Measurements from ENCODE around the gene IGSF22.

IGSF22 gene

DNA sequence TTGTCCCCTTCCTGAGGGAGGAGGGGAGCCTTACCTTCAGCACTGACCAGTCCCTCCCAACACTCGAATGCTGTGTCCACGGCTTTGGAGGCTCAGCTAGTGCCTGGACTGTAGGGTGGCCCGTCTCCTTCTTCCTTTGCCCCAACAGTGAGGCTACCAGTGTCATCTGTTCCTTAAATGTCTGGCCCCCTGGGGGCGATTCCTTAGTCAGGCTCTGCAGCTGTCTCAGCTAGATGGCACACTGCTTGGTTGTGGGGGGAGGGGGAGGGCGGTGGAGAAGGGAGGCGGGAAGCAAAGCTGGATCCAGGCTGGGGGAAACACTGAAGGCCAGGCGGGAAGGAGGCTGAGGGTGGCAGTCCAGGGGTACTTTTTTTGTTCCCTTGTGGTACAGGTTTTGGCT is at the start of gene IGSF22:
Gene IGSF22 (minus strand): TSS at position 149 of the 400 bp plus-strand sequence. CDS start 1,952 bp downstream, outside the sequence.
- H3K4me3 ChIP-seq (ENCODE audit: low read depth, low read length), result no peak within 1 kb of the TSS

DNA sequence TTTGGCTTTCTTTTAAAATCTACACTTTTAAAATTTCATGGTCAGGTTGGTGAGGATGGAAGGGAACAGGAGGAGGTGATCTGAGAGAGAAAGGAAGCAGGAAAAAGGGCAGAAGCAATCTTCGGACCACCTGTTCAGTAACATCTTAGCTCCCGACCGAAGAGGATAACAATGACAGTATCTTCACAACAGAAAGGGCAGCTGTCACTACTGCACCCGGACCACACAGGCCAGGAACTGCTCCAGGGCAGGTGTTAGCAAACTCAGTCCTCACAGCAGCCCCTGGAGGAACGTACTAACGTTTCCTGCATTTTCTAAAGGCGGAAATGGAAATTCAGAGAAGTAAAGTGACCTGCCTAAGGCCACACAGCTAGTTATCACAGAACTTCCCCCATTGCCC is 48.8 kb upstream of the IGSF22 start:
- no peak for DNase-seq (ENCODE audit: low read depth)
- H3K4me3 ChIP-seq (ENCODE audit: low read depth, low read length), result no peak overlapping the region
- TF ChIP-seq, protein P1, sequence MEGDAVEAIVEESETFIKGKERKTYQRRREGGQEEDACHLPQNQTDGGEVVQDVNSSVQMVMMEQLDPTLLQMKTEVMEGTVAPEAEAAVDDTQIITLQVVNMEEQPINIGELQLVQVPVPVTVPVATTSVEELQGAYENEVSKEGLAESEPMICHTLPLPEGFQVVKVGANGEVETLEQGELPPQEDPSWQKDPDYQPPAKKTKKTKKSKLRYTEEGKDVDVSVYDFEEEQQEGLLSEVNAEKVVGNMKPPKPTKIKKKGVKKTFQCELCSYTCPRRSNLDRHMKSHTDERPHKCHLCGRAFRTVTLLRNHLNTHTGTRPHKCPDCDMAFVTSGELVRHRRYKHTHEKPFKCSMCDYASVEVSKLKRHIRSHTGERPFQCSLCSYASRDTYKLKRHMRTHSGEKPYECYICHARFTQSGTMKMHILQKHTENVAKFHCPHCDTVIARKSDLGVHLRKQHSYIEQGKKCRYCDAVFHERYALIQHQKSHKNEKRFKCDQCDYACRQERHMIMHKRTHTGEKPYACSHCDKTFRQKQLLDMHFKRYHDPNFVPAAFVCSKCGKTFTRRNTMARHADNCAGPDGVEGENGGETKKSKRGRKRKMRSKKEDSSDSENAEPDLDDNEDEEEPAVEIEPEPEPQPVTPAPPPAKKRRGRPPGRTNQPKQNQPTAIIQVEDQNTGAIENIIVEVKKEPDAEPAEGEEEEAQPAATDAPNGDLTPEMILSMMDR (conservative IDR thresholded peaks at IDR 0.05; ENCODE audit: low read depth, low read length), result no peak

More for the DNA sequence above, at the start of gene IGSF22:
- TF ChIP-seq, protein P1 (conservative IDR thresholded peaks at IDR 0.05; ENCODE audit: low read depth, low read length), result no peak
- DNase-seq (ENCODE audit: low read depth), result no peak

DNA sequence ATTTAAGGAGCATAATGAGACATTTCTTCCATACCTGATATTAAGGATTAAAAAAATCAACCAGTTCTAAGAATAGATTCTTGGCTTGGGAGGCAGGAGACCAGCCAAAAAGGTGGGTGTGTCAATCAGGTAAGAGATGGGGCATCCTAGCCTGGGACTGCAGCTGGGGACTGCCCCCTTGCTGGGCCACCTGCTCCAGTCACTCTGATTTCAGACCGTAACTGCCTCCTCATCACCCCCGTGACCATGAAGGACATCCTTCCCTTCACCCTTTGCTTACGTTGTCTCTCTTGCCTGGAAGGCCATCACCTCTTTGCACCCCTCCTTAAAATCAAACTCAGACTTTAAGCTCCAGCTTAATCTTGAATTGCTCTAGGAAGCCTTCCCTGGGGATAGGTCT is 47.7 kb upstream of the IGSF22 start:
- TF ChIP-seq, protein P1 (conservative IDR thresholded peaks at IDR 0.05; ENCODE audit: low read depth, low read length), result no peak
- H3K4me3 ChIP-seq (ENCODE audit: low read depth, low read length), result no peak overlapping the region
- no peak for DNase-seq (ENCODE audit: low read depth)

DNA sequence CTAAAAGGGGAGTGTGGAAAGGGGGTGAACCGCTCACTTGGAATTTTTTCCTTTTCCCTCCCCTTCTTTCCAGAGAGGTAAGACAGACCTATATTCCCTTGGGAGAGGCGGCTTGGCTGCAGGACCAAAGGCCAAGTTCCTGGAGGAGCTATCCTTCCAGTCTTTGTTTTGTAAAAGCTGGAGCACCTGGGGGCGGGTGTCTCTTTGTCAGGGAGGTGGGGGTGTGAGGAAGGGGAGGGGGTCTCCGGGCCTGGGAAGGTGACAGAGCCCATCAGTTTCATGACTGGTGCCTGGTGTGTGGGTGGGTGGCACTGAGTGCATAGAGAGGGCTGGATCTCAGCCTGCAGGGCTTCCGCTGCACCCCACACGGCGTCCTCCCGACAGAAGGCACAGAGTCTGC is 47.1 kb upstream of the IGSF22 start:
- DNase-seq (ENCODE audit: low read depth), result no peak
- TF ChIP-seq, protein P1 (conservative IDR thresholded peaks at IDR 0.05; ENCODE audit: low read depth, low read length), result no peak
- H3K4me3 ChIP-seq (ENCODE audit: low read depth, low read length), result no peak overlapping the region

DNA sequence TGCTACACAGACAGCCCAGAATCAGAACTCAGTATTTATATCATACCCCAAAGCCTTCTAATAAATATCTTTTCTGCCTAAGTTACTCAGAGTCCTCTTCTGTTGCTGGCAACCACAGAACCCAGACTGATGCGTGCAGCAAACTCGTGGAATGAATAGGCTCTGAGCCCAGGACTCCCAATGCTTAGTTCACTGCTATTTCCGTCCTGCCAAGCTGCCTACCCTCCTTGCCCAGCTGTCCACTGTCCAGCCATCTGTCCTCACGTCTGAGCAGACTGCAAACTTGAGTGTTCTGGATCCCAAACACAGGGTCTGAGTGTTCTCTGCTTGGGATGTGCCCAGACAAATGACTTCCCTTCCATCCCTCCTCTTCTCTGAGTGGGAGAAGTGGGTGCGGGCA is 46.2 kb upstream of the IGSF22 start:
- DNase-seq (ENCODE audit: low read depth), result no peak
- no peak overlapping the region for H3K4me3 ChIP-seq (ENCODE audit: low read depth, low read length)
- TF ChIP-seq, protein P1 (conservative IDR thresholded peaks at IDR 0.05; ENCODE audit: low read depth, low read length), result no peak

DNA sequence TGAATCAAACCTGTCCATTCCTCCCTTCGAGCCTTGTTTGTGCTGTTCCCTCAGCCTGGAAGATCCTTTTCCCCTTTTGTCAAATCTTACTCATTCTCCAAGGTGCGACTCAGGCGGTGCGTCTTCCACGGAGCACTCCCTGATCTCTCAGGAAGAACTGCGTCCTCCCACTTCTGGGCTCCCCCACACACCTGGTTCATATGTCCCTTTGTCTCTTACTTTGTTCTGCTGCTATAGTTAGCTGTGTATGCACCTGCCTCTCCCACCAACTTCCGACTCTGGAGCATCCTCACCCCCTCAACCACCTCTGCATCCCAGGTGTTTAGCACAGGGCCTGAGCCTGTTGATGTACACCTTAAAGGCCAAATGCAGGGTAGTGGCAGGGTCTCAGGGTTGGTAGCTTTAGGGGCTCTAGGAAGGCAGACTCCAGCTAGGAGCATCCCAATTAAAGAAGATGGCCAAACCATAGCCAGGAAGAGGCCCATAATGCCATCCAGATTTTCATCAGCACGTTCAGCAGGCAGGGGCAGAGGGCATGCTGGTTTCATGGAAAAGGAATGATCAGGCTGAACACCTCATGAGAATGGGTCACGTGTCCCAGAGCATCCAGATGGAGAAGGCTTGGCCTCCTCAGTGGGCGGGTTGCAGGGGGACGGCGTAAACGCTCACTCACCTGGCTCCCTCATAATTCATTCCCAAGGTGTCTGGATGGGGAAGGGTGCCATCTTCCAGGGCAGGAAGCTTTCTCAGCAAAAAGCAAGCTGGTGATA is 45.5 kb upstream of the IGSF22 start:
- no peak overlapping the region for H3K4me3 ChIP-seq (ENCODE audit: low read depth, low read length)
- DNase-seq (ENCODE audit: low read depth), result no peak
- TF ChIP-seq, protein P1 (conservative IDR thresholded peaks at IDR 0.05; ENCODE audit: low read depth, low read length), result no peak

All from choroid plexus epithelial cell (primary cell).